Stimulated activated CD4-positive, alpha-beta T cell treated with anti-CD3 and anti-CD28 coated beads, Interleukin-4, amount 100 ng/mL, for 48 hours (primary cell): ENCODE measurements around the gene IFNA5.
A peak's percentile ranks its signal among the peaks of the same experiment; 100 is the strongest.

ENCODE experiments used
- DNase-seq, 2 donors: peaks; one replicate each; pipeline ENCODE4 v3.0.0-alpha.2; 2020; ENCODE audit warnings: low read depth in 2 of 2

The IFNA5 gene

GRCh38 chr9:21305213-21305612 is at the start of gene IFNA5:
Gene IFNA5, minus strand, starts transcription at chr9:21305313. Its CDS starts 57 bp downstream, at chr9:21305256.
- DNase-seq, result no peak

- DNase-seq, result no peak
Measured at GRCh38 chr9:21350787-21351186, 45.7 kb upstream of the IFNA5 start, which contains the start of gene IFNA6. Gene IFNA6, minus strand, starts transcription at chr9:21350887. Its CDS starts 0 bp downstream, at chr9:21350887.

GRCh38 chr9:21348430-21348970 is 43.4 kb upstream of the IFNA5 start:
- no peak for DNase-seq

- no peak for DNase-seq
Measured at GRCh38 chr9:21340735-21341134, 35.6 kb upstream of the IFNA5 start.

- no peak for DNase-seq
Measured at GRCh38 chr9:21336457-21336856, 31.3 kb upstream of the IFNA5 start.

- DNase-seq, result peak; percentile 83 to 87
Measured at GRCh38 chr9:21334701-21335632, 29.9 kb upstream of the IFNA5 start, which contains the start of gene KLHL9. Gene KLHL9, minus strand, starts transcription at chr9:21335404. Its CDS starts 545 bp downstream, at chr9:21334859.

GRCh38 chr9:21333226-21333625 is 28.1 kb upstream of the IFNA5 start:
- no peak for DNase-seq

- no peak for DNase-seq
Measured at GRCh38 chr9:21331676-21332402, 26.7 kb upstream of the IFNA5 start.

GRCh38 chr9:21326526-21327139 is 21.5 kb upstream of the IFNA5 start:
- no peak for DNase-seq

GRCh38 chr9:21324047-21324446 is 18.9 kb upstream of the IFNA5 start:
- no peak for DNase-seq

- DNase-seq, result no peak
Measured at GRCh38 chr9:21322911-21323461, 17.9 kb upstream of the IFNA5 start.

- DNase-seq, result no peak
Measured at GRCh38 chr9:21320465-21320864, 15.4 kb upstream of the IFNA5 start.

- no peak for DNase-seq
Measured at GRCh38 chr9:21317956-21318923, 13.1 kb upstream of the IFNA5 start.

GRCh38 chr9:21316860-21317259 is 11.7 kb upstream of the IFNA5 start:
- no peak for DNase-seq

- no peak for DNase-seq
Measured at GRCh38 chr9:21316032-21316842, 11.1 kb upstream of the IFNA5 start.

GRCh38 chr9:21314152-21314551 is 9.0 kb upstream of the IFNA5 start:
- DNase-seq, result no peak

- no peak for DNase-seq
Measured at GRCh38 chr9:21311889-21312288, 6.8 kb upstream of the IFNA5 start.

GRCh38 chr9:21295992-21296391 is 9.1 kb downstream of the IFNA5 start:
- no peak for DNase-seq

- DNase-seq, result no peak
Measured at GRCh38 chr9:21294904-21295538, 10.1 kb downstream of the IFNA5 start.
